NCI-H748 treated with DMSO at 0.1 percent for 48 hours (cell line): ENCODE results near the gene RPAP3.

Experiments
- DNase-seq: peaks from one replicate; lab custom pipeline; 2025; lab: John Stamatoyannopoulos, UW

The RPAP3 gene

GRCh38 chr12:47705566-47706425 is at the start of gene RPAP3:
Gene RPAP3, minus strand, starts transcription at chr12:47706030. Its CDS starts 3,190 bp downstream, at chr12:47702840.
- DNase-seq: peak; percentile 79

- no peak for DNase-seq
These were observed 49.1 kb upstream of the RPAP3 start for GRCh38 chr12:47754881-47755280.

- no peak for DNase-seq
These were observed 48.3 kb upstream of the RPAP3 start for GRCh38 chr12:47754126-47754525.

GRCh38 chr12:47753021-47754001 is 47.5 kb upstream of the RPAP3 start:
- DNase-seq: no peak

GRCh38 chr12:47752552-47752951 is 46.7 kb upstream of the RPAP3 start:
- DNase-seq: no peak

GRCh38 chr12:47752121-47752520 is 46.3 kb upstream of the RPAP3 start:
- DNase-seq: no peak

GRCh38 chr12:47751561-47751960 is 45.7 kb upstream of the RPAP3 start:
- no peak for DNase-seq

- no peak for DNase-seq
These were observed 45.2 kb upstream of the RPAP3 start for GRCh38 chr12:47750916-47751470.

- DNase-seq: no peak
These were observed 44.5 kb upstream of the RPAP3 start for GRCh38 chr12:47750229-47750798.

- DNase-seq: no peak
These were observed 43.1 kb upstream of the RPAP3 start for GRCh38 chr12:47748899-47749298.

GRCh38 chr12:47748507-47748828 is 42.6 kb upstream of the RPAP3 start:
- DNase-seq: no peak

- no peak for DNase-seq
These were observed 42.0 kb upstream of the RPAP3 start for GRCh38 chr12:47747596-47748506.

GRCh38 chr12:47747126-47747525 is 41.3 kb upstream of the RPAP3 start:
- DNase-seq: no peak

- DNase-seq: no peak
These were observed 40.7 kb upstream of the RPAP3 start for GRCh38 chr12:47746523-47746922.

- DNase-seq: no peak
These were observed 40.2 kb upstream of the RPAP3 start for GRCh38 chr12:47746073-47746472.

GRCh38 chr12:47745485-47746041 is 39.7 kb upstream of the RPAP3 start:
- DNase-seq: no peak

- DNase-seq: no peak
These were observed 39.1 kb upstream of the RPAP3 start for GRCh38 chr12:47744778-47745436.

- DNase-seq: peak; percentile 55
These were observed 38.3 kb upstream of the RPAP3 start for GRCh38 chr12:47744005-47744651.

- no peak for DNase-seq
These were observed 37.6 kb upstream of the RPAP3 start for GRCh38 chr12:47743311-47743860.
